AG09309 (cell line): ENCODE results near the gene HOOK2.
A peak's percentile ranks its signal among the peaks of the same experiment; 100 is the strongest.

ENCODE experiments used
- DNase-seq: peaks from one replicate; pipeline ENCODE4 v3.0.0-alpha.2; 2010; ENCODE audit warnings: low read depth
- H3K4me3 ChIP-seq: 2 replicates; pipeline ENCODE4 v1.5.1; 2011; ENCODE audit warnings: mild to moderate bottlenecking, low read depth, low read length, moderate library complexity; ENCODE audit not compliant: control insufficient read depth
- TF ChIP-seq, protein P1 (sequence below): IDR thresholded peaks from 2 replicates; pipeline ENCODE4 v1.5.1; 2011; ENCODE audit warnings: mild to moderate bottlenecking, low read depth, low read length, inconsistent platforms; ENCODE audit not compliant: insufficient read depth, control insufficient read depth; ENCODE audit errors: missing control alignments

HOOK2 gene

DNA sequence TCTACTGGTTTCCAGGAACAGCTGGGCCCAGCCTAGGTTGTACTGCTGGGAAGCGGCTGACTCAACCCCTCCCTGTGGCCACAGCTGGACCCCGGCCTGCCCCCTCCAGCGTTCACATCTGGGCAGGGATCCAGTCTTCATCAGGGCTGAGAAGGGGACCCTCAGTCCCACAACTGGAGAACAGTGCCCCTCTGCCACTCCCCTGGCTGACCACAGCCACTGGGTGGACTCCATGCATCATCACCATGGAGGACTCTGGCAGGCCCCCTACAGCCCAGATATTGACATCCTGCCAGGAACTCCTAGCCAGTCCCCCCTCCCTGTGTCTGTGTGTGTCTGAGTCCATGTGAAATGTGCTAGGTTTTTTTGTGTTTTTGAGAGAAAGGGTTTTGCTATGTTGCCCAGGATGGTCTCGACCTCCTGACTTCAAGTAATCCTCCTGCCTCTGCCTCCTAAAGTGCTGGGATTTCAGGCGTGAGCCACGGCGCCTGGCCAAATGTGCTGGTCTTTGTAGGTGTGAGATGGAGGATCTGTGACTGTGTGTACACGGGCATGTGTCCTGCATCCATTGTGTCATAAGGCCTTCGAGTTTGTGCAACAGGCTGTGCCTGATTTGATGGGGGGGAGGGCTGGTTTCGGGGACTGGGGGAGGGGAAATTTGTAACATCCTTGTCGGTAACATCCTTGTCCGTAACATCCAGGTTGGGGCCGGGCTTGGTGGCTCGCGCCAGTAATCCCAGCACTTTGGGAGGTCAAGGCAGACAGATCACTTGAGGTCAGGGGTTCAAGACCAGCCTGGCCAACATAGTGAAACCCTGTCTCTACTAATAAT, 4.0 kb upstream of the HOOK2 start:
- peak overlapping the region; percentile 72 for H3K4me3 ChIP-seq
- no peak for DNase-seq
- TF ChIP-seq, protein P1, sequence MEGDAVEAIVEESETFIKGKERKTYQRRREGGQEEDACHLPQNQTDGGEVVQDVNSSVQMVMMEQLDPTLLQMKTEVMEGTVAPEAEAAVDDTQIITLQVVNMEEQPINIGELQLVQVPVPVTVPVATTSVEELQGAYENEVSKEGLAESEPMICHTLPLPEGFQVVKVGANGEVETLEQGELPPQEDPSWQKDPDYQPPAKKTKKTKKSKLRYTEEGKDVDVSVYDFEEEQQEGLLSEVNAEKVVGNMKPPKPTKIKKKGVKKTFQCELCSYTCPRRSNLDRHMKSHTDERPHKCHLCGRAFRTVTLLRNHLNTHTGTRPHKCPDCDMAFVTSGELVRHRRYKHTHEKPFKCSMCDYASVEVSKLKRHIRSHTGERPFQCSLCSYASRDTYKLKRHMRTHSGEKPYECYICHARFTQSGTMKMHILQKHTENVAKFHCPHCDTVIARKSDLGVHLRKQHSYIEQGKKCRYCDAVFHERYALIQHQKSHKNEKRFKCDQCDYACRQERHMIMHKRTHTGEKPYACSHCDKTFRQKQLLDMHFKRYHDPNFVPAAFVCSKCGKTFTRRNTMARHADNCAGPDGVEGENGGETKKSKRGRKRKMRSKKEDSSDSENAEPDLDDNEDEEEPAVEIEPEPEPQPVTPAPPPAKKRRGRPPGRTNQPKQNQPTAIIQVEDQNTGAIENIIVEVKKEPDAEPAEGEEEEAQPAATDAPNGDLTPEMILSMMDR = no peak

DNA sequence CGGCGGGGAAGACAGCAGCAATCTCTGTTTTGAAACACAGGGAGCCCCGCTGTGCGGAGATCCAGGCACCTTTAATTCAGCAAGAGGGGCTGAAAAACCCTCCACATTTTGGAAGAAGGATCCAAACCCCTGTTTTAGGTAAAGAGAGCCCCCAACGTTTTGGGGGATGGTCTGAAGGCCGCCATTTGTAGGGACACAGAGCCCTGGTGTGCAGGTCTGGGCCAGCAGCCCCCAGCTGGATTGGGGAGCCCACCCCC, 3.5 kb upstream of the HOOK2 start:
- H3K4me3 ChIP-seq = peak overlapping the region; percentile 72
- DNase-seq = no peak
- TF ChIP-seq, protein P1 = no peak

DNA sequence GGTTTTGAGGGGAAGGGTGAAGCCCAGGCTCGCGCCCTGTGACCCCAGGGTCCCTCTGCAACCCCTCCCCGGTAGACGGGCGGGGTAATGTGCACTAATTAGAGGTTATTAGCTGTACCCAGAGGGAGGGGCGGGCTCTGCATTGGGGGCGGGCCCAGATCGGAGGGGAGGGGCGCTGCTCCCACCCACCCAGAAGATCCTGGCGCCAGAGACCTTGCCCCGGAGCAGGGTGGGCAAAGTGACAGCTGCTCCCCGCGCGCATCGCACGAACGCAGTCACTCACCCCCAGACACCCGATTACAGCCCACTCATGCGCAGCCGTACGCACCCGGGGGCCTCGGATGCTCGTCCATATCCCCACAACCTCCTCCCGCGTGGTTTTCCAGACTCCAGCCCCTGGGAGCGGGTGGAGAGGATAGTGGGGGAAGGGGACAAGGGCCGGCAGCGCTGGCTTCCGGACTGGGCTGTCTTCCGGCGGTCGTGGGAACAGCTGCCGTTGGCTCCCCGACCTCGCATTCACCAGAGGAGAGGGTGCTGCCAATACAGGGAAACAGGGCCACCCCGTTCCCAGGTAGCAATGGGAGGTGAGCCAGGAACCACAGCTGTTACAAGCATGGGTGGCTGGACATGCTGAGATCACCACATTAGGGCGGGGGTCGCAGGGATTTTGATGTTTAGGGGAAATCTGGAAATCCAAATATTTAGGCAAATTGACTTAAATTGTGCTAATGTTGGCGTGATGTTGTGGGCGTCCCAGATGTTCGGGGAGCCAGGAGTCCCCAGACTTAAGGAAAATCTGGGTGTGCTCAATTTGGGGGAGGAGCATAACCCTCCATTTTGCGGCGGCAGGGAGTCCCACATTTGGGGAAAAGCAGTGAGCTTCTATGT, 2.9 kb upstream of the HOOK2 start:
- TF ChIP-seq, protein P1 = no peak
- DNase-seq = no peak
- H3K4me3 ChIP-seq = peak overlapping the region; percentile 72

DNA sequence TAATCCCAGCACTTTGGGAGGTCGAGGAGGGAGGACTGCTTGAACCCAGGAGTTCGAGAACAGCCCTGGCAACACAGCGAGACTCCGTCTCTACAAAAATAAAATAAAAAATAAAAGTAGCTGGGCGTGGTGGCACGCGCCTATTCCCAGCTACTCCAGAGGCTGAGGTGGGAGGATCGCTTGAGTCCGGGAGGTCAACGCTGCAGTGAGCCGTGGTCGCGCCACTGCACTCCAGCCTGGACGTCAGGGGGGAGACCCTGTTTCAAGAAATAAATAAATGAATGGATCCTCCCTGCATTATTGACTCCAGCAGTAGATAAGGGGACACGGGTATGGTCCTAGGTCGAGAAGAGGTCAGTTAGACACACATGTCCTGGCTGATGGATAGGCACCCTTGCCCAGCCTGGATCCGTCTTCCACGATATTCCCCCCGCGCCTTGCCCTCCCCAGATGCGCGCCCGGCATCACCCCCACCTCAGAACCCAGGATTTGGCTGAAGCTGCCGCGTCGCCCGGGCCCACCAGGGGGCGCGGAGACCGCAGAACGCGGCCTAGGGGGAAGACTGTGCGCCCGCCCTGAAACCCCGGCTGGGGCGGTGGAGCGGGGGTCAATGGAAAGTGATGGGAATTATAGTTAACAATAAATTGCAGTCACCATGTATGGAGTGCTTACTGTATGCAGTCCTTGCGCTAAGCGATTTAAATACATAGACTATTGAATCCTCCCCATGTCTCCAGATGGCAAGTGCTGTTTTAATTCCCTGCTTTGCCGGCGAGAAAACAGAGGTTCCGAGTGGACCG, 2.1 kb upstream of the HOOK2 start:
- H3K4me3 ChIP-seq = peak overlapping the region; percentile 72
- DNase-seq = no peak
- TF ChIP-seq, protein P1 = peak; percentile 97

DNA sequence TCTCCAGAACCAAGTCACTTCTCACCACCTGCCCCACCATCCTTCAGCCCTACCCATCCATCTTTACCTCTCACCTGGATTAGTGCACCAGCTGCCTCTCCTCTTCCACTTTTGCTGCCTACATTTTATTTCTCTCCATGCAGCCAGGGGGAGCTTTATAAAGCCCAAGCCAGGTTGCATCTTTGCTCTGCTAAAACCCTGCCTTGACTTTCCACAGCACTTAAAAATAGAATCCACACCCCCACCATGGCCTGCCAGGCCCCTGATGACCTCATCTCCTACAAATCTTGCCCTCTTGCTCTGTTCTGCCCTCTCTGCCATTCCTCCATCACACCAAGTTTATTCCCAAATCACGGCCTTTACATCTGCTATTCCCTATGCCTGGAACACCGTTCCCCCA, 1.8 kb downstream of the HOOK2 start:
- no peak for DNase-seq
- no peak overlapping the region for H3K4me3 ChIP-seq
- TF ChIP-seq, protein P1 = peak; percentile 52

DNA sequence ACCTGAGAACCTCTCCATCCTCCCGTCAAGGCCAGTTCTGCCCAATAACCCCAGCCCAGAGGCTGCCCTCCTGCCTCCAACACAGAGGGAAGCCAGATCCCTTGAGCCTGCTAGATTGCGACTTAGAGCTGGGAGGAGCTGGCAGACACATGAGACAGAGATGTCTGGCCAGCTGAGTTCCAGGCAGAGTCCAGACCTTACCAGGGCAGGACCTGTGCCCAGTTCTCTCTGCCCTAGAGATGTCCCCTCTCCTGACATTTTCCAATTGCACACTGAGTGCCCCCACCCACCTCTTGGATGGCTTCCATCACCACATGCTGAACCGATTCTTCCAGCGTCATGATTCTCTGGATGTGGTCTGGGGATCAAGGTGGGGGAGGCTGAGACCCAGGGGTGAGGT, 3.0 kb downstream of the HOOK2 start:
- no peak for DNase-seq
- H3K4me3 ChIP-seq = no peak overlapping the region
- TF ChIP-seq, protein P1 = no peak
